Posterior vena cava (tissue), 2 donors: ENCODE results near the gene PRAMEF20. TPM values are rescaled to one million over a fixed set of nuclear protein-coding genes. Genes with fewer than 3 reads are reported as not detected.
"Not testable (repeated sequence)": the region's sequence is repeated elsewhere in the genome, so short reads cannot be mapped to it uniquely, and the experiment has no call there.

Experiments used
- DNase-seq: peaks from one replicate; pipeline ENCODE4 v3.0.0-alpha.2; 2020; ENCODE audit warnings: low spot score
- intact Hi-C, 2 donors: fragments of 100-400 bp; cut with DNase I; formaldehyde crosslinking; loops; one replicate each; pipeline versions ENCODE4 v1.14.1 to v1.14.2; 2022 to 2023
- long read RNA-seq, 2 donors: library from polyadenylated mRNA; unstranded; transcript quantifications; one replicate each; pipeline ENCODE4 v2.0.0, GENCODE V29; 2020 to 2021
- total RNA-seq, 2 donors: library from RNA; stranded (reverse); fragmentation: NEBNext Ultra II Directional; extraction: Animal tissue kit (Norgen Biotek cat#: 25700); gene quantifications; one replicate each; pipeline ENCODE4 v1.2.1, GENCODE V29; 2021
- donor health status: DM: yes; HTN: yes; CAD: no.
- donor health status: DM: yes; HTN: yes; CAD: no.

Gene PRAMEF20
- total RNA-seq: not detected
- long read RNA-seq, donor 1: 0 reads
- long read RNA-seq, donor 2: 0 reads

DNA sequence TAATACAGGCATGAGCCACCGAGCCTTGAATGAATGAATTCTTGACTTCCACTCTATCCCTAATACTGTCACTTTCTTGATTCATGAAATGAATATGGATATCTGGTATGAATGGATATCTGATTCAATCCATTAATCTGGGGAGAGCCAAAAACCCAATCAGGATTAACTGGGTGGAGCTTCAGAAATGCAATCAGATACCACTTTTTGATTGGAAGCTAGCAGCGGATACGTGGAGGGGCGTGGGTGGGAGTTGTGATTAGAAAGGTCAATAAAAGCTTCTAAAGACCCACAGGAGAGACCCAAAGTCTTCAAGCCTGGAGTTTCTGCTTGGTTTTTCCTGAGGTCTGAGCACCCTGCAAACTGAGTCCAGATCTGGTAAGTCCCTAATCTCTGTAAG is at the start of gene PRAMEF20:
Gene PRAMEF20, plus strand, starts transcription at position 301 of the 400 bp plus-strand sequence. CDS start 5,905 bp downstream, outside the sequence.
- DNase-seq, intact Hi-C loops: not testable (repeated sequence)

- intact Hi-C loops, DNase-seq: not testable (repeated sequence)
These were observed 47.9 kb upstream of the PRAMEF20 start for GRCh38 chr1:13362364-13362763.

- intact Hi-C loops, DNase-seq: not testable (repeated sequence)
These were observed 45.3 kb upstream of the PRAMEF20 start for GRCh38 chr1:13364928-13365327.

GRCh38 chr1:13366536-13366935 is 43.7 kb upstream of the PRAMEF20 start:
- DNase-seq, intact Hi-C loops: not testable (repeated sequence)

DNA sequence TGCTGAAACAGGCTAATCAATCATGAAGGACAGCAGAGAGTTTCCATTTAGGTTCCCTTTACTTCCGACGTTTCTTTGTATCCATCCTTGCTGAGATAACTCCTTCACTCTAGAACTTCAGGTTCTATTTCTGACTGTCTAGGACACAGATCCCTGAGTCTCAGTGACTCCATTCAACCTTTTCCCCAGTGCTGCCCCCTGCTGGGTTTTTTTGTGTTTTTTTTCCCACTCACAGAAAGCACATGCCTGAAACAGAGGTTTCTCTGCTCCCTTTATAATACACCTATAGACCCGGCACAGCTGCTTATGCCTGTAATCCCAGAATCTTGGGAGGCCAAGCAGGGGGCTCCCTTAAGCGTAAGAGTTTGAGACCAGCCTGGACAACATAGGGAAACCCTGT is 41.7 kb upstream of the PRAMEF20 start:
- DNase-seq, intact Hi-C loops: not testable (repeated sequence)

GRCh38 chr1:13378983-13379382 is 31.3 kb upstream of the PRAMEF20 start:
- DNase-seq, intact Hi-C loops: not testable (repeated sequence)

DNA sequence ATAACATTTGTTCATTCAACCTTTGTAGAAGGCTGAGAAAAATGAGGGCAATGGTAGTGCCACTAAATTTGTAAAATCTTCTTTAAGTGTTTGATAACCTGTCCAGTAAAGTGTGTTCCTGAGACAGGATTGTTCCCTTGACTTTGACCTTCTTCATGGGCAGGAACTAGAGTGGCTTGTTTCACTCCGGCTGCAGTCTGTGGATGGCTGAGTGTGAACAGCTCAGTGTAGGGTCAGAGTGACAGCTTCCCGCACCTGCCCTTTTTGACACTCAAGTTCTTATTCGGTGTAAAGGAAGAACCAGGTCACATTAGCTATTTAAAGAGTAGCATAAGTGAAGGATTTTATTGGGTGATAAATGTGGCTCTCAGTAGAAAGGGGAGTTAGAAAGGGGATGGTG is 29.9 kb upstream of the PRAMEF20 start:
- intact Hi-C loops, DNase-seq: not testable (repeated sequence)

GRCh38 chr1:13389332-13389731 is 20.9 kb upstream of the PRAMEF20 start, which contains the start of gene PRAMEF17:
PRAMEF17 (plus strand) TSS chr1:13389632; CDS start chr1:13389658, 26 bp downstream.
- intact Hi-C loops, DNase-seq: not testable (repeated sequence)

DNA sequence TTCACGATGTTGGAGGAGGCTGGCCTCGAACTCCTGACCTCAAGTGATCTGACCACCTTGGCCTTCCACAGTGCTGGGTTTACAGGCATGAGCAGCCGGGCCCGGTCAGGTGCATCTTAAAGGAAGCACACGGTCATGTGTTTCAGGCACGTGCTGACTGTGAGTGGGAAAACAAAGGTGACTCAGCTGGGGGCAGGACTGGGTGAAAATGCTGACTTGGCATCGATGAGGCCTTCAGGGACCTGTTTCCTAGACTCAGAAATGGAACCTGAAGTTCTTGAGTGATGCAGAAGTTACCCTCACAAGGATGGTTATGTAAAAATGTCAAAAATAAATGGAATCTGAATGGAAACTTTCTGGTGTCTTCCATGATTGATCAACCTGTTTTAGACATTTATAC is 17.2 kb upstream of the PRAMEF20 start:
- DNase-seq, intact Hi-C loops: not testable (repeated sequence)

DNA sequence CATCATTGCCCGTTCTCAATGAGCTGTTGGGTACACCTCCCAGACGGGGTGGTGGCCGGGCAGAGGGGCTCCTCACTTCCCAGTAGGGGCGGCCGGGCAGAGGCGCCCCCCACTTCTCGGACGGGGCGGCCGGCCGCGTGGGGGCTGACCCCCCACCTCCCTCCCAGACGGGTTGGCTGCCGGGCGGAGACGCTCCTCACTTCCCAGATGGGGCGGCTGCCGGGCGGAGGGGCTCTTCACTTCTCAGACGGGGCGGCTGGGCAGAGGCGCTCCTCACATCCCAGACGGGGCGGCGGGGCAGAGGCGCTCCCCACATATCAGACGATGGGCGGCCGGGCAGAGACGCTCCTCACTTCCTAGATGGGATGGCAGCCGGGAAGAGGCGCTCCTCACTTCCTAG is 15.5 kb upstream of the PRAMEF20 start:
- intact Hi-C loops, DNase-seq: not testable (repeated sequence)

GRCh38 chr1:13395311-13395710 is 14.9 kb upstream of the PRAMEF20 start:
- intact Hi-C loops, DNase-seq: not testable (repeated sequence)

GRCh38 chr1:13407811-13408210 is 2.4 kb upstream of the PRAMEF20 start:
- intact Hi-C loops: no loop called here
- no peak for DNase-seq

- intact Hi-C loops: no loop called here
- DNase-seq: no peak
These were observed 20.2 kb downstream of the PRAMEF20 start for GRCh38 chr1:13430495-13430894.

DNA sequence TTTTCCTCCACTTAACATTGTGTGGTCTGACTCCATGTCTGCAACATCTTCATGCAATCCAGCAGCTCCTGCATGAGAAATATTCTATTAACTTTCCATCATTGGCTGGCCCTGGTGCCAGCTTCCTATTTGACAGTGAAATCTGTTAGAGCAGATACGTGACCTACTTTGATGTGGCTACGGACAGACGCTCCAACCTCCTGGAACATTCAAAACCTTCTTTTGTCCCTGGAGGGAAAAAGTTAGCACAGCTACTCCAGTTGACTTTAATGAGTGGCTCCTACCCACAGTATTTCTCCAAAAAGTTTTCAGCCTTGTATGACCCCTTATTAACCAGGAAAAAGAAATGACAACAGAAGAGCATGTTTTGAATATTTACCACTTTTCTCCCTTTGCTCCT is 22.0 kb downstream of the PRAMEF20 start:
- intact Hi-C loops: no loop called here

DNA sequence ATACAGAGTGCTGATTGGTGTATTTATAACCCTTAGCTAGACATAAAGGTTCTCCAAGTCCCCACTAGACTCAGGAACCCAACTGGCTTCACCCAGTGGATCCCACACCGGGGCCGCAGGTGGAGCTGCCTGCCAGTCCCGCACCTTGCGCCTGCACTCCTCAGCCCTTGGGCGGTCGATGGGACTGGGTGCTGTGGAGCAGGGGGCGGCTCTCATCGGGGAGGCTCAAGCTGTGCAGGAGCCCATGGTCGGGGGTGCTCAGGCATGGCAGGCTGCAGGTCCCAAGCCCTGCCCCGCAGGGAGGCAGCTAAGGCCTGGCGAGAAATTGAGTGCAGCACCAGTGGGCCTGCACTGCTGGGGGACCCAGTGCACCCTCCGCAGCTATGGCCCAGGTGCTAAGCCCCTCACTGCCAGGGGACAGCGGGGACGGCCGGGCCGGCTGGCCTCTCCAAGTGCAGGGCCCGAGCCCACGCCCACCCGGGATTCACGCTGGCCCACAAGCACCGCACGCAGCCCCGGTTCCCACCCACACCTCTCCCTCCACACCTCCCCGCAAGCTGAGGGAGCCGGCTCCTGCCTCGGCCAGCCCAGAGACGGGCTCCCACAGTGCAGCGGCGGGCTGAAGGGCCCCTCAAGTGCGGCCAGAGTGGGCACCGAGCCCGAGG is 23.6 kb downstream of the PRAMEF20 start:
- DNase-seq, intact Hi-C loops: not testable (repeated sequence)

More for the DNA sequence above, 22.0 kb downstream of the PRAMEF20 start:
- DNase-seq: no peak

DNA sequence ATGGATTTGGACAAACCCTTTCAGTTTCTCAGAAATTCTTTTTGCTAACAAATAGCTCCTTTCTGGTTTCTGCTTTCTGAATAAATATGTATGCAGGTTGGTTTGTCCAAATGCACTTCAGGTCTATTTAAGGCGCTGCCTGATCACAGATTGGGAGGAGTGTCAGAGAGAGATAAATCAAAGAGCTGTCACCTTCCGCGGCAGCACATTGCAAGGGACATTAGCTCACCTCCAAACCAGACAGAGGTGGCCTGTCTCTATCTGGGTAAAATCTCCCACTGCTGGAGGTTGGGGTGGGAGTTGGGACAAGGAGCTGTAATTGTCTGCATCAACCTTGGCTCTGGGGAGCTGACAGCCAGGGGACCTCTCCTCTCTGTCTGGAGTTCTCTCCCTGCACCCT is 25.2 kb downstream of the PRAMEF20 start:
- intact Hi-C loops: no loop called here
- no peak for DNase-seq

DNA sequence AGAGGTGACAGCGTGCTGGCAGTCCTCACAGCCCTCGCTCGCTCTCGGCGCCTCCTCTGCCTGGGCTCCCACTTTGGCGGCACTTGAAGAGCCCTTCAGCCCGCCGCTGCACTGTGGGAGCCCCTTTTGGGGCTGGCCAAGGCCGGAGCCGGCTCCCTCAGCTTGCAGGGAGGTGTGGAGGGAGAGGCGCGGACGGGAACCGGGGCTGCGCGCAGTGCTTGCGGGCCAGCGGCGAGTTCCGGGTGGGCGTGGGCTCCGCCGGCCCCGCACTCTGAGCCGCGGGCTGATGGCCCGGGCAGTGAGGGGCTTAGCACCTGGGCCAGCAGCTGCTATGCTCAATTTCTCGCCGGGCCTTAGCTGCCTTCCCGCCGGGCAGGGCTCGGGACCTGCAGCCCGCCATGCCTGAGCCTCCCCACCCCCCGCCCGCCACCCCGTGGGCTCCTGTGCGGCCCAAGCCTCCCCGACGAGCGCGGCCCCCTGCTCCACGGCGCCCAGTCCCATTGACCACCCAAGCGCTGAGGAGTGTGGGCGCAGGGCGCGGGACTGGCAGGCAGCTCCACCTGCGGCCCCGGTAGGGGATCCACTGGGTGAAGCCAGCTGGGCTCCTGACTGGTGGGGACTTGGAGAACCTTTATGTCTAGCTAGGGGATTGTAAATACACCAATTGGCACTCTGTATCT is 29.0 kb downstream of the PRAMEF20 start:
- intact Hi-C loops, DNase-seq: not testable (repeated sequence)

DNA sequence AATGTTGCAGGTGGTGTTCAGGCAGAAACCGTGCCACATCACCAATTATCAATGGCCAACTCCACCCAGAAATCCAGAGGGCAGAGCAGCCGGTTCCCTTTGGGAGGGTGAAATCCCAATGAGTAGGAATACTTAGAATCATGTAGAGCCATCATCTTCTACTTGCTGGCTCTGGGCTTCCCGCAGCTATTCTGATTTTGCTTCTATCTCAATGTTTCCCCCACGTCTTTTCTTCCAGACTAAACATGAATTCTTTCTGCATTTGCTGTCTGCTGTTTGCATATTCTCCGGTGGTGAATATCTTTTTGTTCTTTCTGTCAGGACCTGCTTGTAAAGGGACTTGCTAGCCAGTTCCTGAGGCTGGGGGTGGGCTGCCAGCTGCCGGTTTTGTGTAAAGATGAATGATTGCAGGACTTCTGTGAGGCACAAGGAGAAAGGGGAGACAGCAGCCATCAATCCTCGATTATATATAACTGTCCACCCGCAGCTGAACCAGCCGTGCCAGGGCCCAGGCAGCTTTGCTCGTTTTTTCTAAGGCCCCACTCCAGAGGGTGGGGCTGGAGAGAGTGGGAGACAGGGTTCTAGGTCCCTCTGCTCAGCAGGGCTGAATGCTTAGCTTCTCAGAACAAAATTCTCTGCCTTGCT is 33.2 kb downstream of the PRAMEF20 start:
- intact Hi-C loops: no loop called here
- no peak for DNase-seq

DNA sequence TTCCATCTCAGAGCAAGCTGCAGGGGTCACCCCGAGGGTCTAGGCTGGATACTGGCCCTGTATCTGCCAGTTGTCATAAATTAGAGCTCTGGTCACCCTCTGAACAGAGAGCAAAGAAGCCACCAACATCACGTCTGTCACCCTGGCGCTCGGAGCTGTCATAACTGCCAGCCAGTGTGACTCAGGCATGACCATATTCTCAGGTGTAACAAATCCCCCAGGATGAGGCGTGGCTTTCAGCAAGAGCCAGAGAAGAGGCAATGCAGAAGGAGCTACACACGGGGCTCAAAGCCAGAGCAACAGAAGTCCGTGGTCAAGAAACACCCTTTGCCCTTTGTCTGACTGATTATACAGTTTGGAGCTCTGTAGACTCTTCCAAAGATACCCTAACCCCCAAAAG is 40.0 kb downstream of the PRAMEF20 start:
- intact Hi-C loops: no loop called here
- no peak for DNase-seq

- intact Hi-C loops: no loop called here
- no peak for DNase-seq
These were observed 41.2 kb downstream of the PRAMEF20 start for GRCh38 chr1:13451399-13451965.
